Ishikawa (cell line): ENCODE data around the gene INPP4B.

Source experiments
- CEBPB ChIP-seq: IDR thresholded peaks from 2 replicates; pipeline ENCODE4 v1.6.1; 2012
- CREB1 ChIP-seq: IDR thresholded peaks from 2 replicates; pipeline ENCODE4 v1.6.1; 2012; ENCODE audit warnings: low read depth
- EGR1 ChIP-seq: IDR thresholded peaks from 2 replicates; pipeline ENCODE4 v1.6.1; 2012
- EP300 ChIP-seq: IDR thresholded peaks from 2 replicates; pipeline ENCODE4 v1.6.1; 2012; ENCODE audit warnings: borderline replicate concordance
- FOXM1 ChIP-seq: IDR thresholded peaks from 2 replicates; pipeline ENCODE4 v1.6.1; 2012; ENCODE audit warnings: low read depth, borderline replicate concordance
- MAX ChIP-seq: IDR thresholded peaks from 2 replicates; pipeline ENCODE4 v1.6.1; 2012
- NFIC ChIP-seq: IDR thresholded peaks from 2 replicates; pipeline ENCODE4 v1.6.1; 2012
- RAD21 ChIP-seq: IDR thresholded peaks from 2 replicates; pipeline ENCODE4 v1.6.1; 2012; ENCODE audit warnings: low read depth
- REST ChIP-seq: IDR thresholded peaks from 2 replicates; pipeline ENCODE4 v1.6.1; 2012; ENCODE audit warnings: low read depth, mild to moderate bottlenecking
- TAF1 ChIP-seq: IDR thresholded peaks from 2 replicates; pipeline ENCODE4 v1.6.1; 2012; ENCODE audit warnings: low read depth, mild to moderate bottlenecking
- TCF12 ChIP-seq: IDR thresholded peaks from 2 replicates; pipeline ENCODE4 v1.6.1; 2012; ENCODE audit warnings: low read depth
- TEAD4 ChIP-seq: IDR thresholded peaks from 2 replicates; pipeline ENCODE4 v1.6.1; 2012
- USF1 ChIP-seq: IDR thresholded peaks from 2 replicates; pipeline ENCODE4 v1.6.1; 2012
- YY1 ChIP-seq: IDR thresholded peaks from 2 replicates; pipeline ENCODE4 v1.6.1; 2012; ENCODE audit warnings: low read depth
- ZBTB7A ChIP-seq: IDR thresholded peaks from 2 replicates; pipeline ENCODE4 v1.6.1; 2012; ENCODE audit warnings: low read depth

Gene INPP4B

GRCh38 chr4:142528433-142528832 is 317.7 kb downstream of the INPP4B start:
- TF ChIP-seq FOXM1 (no peak), TAF1 (no peak)

- TF ChIP-seq RAD21 (no peak), ZBTB7A (no peak), CEBPB (no peak), YY1 (no peak), EP300 (no peak), TCF12 (no peak), TAF1 (no peak), FOXM1 (no peak), REST (no peak), EGR1 (no peak), MAX (no peak), USF1 (no peak), TEAD4 (no peak), CREB1 (no peak), NFIC (no peak)
These were observed 323.0 kb downstream of the INPP4B start for GRCh38 chr4:142523111-142523510.

GRCh38 chr4:142519342-142519741 is 326.8 kb downstream of the INPP4B start:
- TF ChIP-seq RAD21 = no peak
- no peak for TF ChIP-seq TCF12
- TF ChIP-seq CEBPB = no peak

- TF ChIP-seq USF1 (no peak), ZBTB7A (no peak), REST (no peak), RAD21 (no peak), FOXM1 (no peak), CREB1 (no peak), TEAD4 (no peak), EGR1 (no peak), EP300 (no peak), TCF12 (no peak), CEBPB (no peak)
These were observed 329.2 kb downstream of the INPP4B start for GRCh38 chr4:142516686-142517526.

- no peak for TF ChIP-seq CEBPB
- TF ChIP-seq NFIC = no peak
- TF ChIP-seq YY1 = no peak
- TF ChIP-seq TAF1 = no peak
- no peak for TF ChIP-seq ZBTB7A
These were observed 333.9 kb downstream of the INPP4B start for GRCh38 chr4:142512161-142512560.

- TF ChIP-seq FOXM1 = no peak
- no peak for TF ChIP-seq REST
- TF ChIP-seq NFIC = no peak
- no peak for TF ChIP-seq TAF1
- TF ChIP-seq EGR1 = no peak
- TF ChIP-seq USF1 = no peak
- no peak for TF ChIP-seq TEAD4
- no peak for TF ChIP-seq ZBTB7A
- TF ChIP-seq CREB1 = no peak
- no peak for TF ChIP-seq EP300
These were observed 336.2 kb downstream of the INPP4B start for GRCh38 chr4:142509881-142510280.
